PC-3 (cell line): ENCODE results near the gene INAFM2. TPM values are rescaled to one million over a fixed set of nuclear protein-coding genes. Genes with fewer than 3 reads are reported as not detected.

Source experiments
- ATAC-seq: fragments of 200-7000 bp; cut with Tn5 transposase; 2 replicates; pipeline ENCODE4 v1.9.1; 2020; ENCODE audit warnings: mild to moderate bottlenecking, moderate library complexity
- BruUV-seq: library from RNA; stranded (reverse); fragments of 400-500 nt; replicated peaks from 2 replicates; lab custom pipeline; 2021; lab: Mats Ljungman, UMichigan
- CTCF ChIA-PET: fragments of 300-600 bp; sonication (Branson Sonifier 250); formaldehyde crosslinking; loops from one replicate; lab custom pipeline; 2022; ENCODE audit warnings: antibody characterized with exemption; lab: Charles Lee
- POLR2A ChIA-PET: fragments of 300-600 bp; sonication (Branson Sonifier 250); formaldehyde crosslinking; loops from one replicate; lab custom pipeline; 2022; ENCODE audit warnings: antibody characterized with exemption; ENCODE audit not compliant: unreplicated experiment; lab: Charles Lee
- DNase-seq: peaks from one replicate; pipeline ENCODE4 v3.0.0-alpha.2; 2015
- H2AFZ ChIP-seq: fragments of 300-600 bp; sonication (generic); 2 replicates; pipeline ENCODE4 v1.6.0; 2016; ENCODE audit warnings: antibody characterized with exemption, low read length
- H3F3A ChIP-seq: fragments of 300-600 bp; sonication (generic); one replicate; pipeline ENCODE4 v1.6.0; 2017; ENCODE audit warnings: antibody characterized with exemption, low read length, control low read depth, mild to moderate bottlenecking; ENCODE audit not compliant: unreplicated experiment
- H3K27ac ChIP-seq: fragments of 300-600 bp; sonication (generic); 2 replicates; pipeline ENCODE4 v1.5.1; 2016; ENCODE audit warnings: mild to moderate bottlenecking, low read length
- H3K27me3 ChIP-seq: fragments of 300-600 bp; sonication (generic); 2 replicates; pipeline ENCODE4 v1.6.1; 2016; ENCODE audit warnings: low read length, mixed read lengths
- H3K36me3 ChIP-seq: fragments of 300-600 bp; sonication (generic); 2 replicates; pipeline ENCODE4 v1.6.1; 2016; ENCODE audit warnings: low read depth, mixed run types, low read length, mixed read lengths
- H3K4me1 ChIP-seq: fragments of 300-600 bp; sonication (generic); 2 replicates; pipeline ENCODE4 v1.5.1; 2016; ENCODE audit warnings: low read length; ENCODE audit not compliant: insufficient read depth
- H3K4me2 ChIP-seq: fragments of 300-600 bp; sonication (generic); 2 replicates; pipeline ENCODE4 v1.6.0; 2016; ENCODE audit warnings: low read length
- H3K4me3 ChIP-seq: fragments of 300-600 bp; sonication (generic); 2 replicates; pipeline ENCODE4 v1.5.1; 2016; ENCODE audit warnings: mild to moderate bottlenecking, low read length, mixed read lengths
- H3K79me2 ChIP-seq: fragments of 300-600 bp; sonication (generic); 2 replicates; pipeline ENCODE4 v1.6.1; 2017; ENCODE audit warnings: low read length, mixed read lengths
- H3K9ac ChIP-seq: fragments of 300-600 bp; sonication (generic); 2 replicates; pipeline ENCODE4 v1.6.0; 2016; ENCODE audit warnings: mild to moderate bottlenecking, low read length
- H3K9me2 ChIP-seq: fragments of 300-600 bp; sonication (generic); replicated peaks from 2 replicates; pipeline ENCODE4 v1.6.1; 2016; ENCODE audit warnings: mixed run types, low read length, mixed read lengths
- H3K9me3 ChIP-seq: fragments of 300-600 bp; sonication (generic); 2 replicates; pipeline ENCODE4 v1.6.1; 2016; ENCODE audit warnings: low read length, mixed read lengths
- H4K20me1 ChIP-seq: fragments of 300-600 bp; sonication (generic); 2 replicates; pipeline ENCODE4 v1.6.1; 2016; ENCODE audit warnings: low read length, mixed read lengths
- EZH2 ChIP-seq: fragments of 300-600 bp; sonication (generic); IDR thresholded peaks from one replicate; pipeline ENCODE4 v1.6.1; 2017; ENCODE audit warnings: antibody characterized with exemption, mild to moderate bottlenecking, low read length; ENCODE audit not compliant: unreplicated experiment
- EZH2phosphoT487 ChIP-seq: fragments of 300-600 bp; sonication (generic); IDR thresholded peaks from 2 replicates; pipeline ENCODE4 v1.6.1; 2018; ENCODE audit warnings: mild to moderate bottlenecking, antibody characterized with exemption, low read length, borderline replicate concordance
- intact Hi-C: fragments of 100-400 bp; cut with micrococcal nuclease; formaldehyde crosslinking; loops from 2 replicates; pipeline ENCODE4 v1.9.0; 2023
- total RNA-seq: library from RNA; depleted of rRNA; stranded (reverse); fragments of >200 nt; gene quantifications from 2 replicates; pipeline ENCODE4 v1.2.3, GENCODE V29; 2014
- TF ChIP-seq, protein P1 (sequence below): fragments of 300-600 bp; sonication (generic); conservative IDR thresholded peaks from 2 replicates; pipeline ENCODE4 v1.5.1; 2017; ENCODE audit warnings: antibody characterized with exemption, low read depth, mild to moderate bottlenecking, low read length

The INAFM2 gene
- total RNA-seq, 1 experiment from 2014 or later = 22.1 TPM

DNA sequence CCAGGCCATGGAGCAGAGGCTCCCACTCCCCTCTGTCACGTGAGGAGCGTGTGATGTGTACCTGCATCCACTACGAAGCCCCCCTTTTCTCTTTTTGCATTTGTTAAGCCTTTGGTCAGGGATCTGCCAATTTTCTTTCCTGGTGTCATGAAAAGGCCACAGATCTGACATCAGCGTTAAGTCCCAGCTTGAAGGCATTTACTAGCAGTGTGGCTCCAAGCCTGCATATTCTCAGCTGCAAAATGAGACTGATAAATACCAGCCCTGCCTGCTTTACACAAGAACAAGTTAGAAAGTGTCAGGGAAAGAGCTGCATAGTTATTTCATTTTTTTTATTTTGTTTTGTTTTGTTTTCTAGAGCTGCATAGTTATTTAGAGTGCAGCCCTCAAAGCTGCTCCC, 38.3 kb upstream of the INAFM2 start:
- no peaks in the 10 kb centered on the region for H3K36me3 ChIP-seq
- ChIA-PET POLR2A (no interaction called here), CTCF (interaction anchor here (0.5 kb wide), 1 partner anchor 112 kb away, joined by 3 read pairs; no protein-coding TSS in a partner anchor)
- H3K9ac ChIP-seq = no peak overlapping the region
- no peaks in the 10 kb centered on the region for H3K79me2 ChIP-seq
- DNase-seq (no peak), ATAC-seq (no peak)
- no peak overlapping the region for H3K27ac ChIP-seq
- H4K20me1 ChIP-seq = no peaks in the 10 kb centered on the region
- no peaks in the 10 kb centered on the region for H3K9me2 ChIP-seq
- no peaks in the 10 kb centered on the region for H3K27me3 ChIP-seq
- TF ChIP-seq, protein P1, sequence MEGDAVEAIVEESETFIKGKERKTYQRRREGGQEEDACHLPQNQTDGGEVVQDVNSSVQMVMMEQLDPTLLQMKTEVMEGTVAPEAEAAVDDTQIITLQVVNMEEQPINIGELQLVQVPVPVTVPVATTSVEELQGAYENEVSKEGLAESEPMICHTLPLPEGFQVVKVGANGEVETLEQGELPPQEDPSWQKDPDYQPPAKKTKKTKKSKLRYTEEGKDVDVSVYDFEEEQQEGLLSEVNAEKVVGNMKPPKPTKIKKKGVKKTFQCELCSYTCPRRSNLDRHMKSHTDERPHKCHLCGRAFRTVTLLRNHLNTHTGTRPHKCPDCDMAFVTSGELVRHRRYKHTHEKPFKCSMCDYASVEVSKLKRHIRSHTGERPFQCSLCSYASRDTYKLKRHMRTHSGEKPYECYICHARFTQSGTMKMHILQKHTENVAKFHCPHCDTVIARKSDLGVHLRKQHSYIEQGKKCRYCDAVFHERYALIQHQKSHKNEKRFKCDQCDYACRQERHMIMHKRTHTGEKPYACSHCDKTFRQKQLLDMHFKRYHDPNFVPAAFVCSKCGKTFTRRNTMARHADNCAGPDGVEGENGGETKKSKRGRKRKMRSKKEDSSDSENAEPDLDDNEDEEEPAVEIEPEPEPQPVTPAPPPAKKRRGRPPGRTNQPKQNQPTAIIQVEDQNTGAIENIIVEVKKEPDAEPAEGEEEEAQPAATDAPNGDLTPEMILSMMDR = no peak
- no peak for TF ChIP-seq EZH2phosphoT487
- TF ChIP-seq EZH2 = no peak
- no peaks in the 10 kb centered on the region for H3K4me1 ChIP-seq
- BruUV-seq = no TSS peak
- no peaks in the 10 kb centered on the region for H3F3A ChIP-seq
- no peak overlapping the region for H2AFZ ChIP-seq
- no peak overlapping the region for H3K4me3 ChIP-seq
- intact Hi-C loops = no loop called here
- H3K9me3 ChIP-seq = no peaks in the 10 kb centered on the region
- H3K4me2 ChIP-seq = no peak overlapping the region

DNA sequence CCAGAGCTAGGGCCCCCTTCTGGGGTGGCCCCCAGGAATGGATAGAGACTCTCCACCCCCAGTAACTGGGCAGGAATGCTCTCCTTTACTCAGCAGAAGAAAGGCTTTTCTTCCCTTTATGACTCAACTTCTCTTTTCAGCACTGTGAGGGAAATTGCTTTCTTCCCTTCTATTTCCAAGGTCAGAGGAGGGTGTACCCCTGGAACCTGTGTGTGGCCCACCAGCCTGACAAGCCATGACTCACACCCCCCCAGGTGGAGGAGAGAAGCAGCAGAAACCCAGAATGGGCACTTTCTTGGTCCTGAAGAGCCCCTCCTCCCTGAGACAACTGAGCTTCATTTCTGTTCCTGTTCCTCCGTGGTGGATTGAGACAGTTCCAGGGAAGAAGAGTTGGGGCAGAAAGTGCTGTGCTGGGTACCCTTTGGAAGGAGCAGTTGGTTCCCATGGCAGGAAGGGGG, 37.9 kb upstream of the INAFM2 start:
- no peak for TF ChIP-seq EZH2
- H3K4me1 ChIP-seq = no peaks in the 10 kb centered on the region
- H3K9me3 ChIP-seq = no peaks in the 10 kb centered on the region
- BruUV-seq = no TSS peak
- no peak overlapping the region for H2AFZ ChIP-seq
- ChIA-PET CTCF (interaction anchor here (0.5 kb wide), 1 partner anchor 112 kb away, joined by 3 read pairs; no protein-coding TSS in a partner anchor), POLR2A (no interaction called here)
- H3K4me2 ChIP-seq = no peak overlapping the region
- H3K27ac ChIP-seq = no peak overlapping the region
- no peak overlapping the region for H3K4me3 ChIP-seq
- H3K9ac ChIP-seq = no peak overlapping the region
- no peaks in the 10 kb centered on the region for H3K36me3 ChIP-seq
- no peak for DNase-seq
- H4K20me1 ChIP-seq = no peaks in the 10 kb centered on the region
- no peaks in the 10 kb centered on the region for H3K27me3 ChIP-seq
- H3K9me2 ChIP-seq = no peaks in the 10 kb centered on the region
- no peaks in the 10 kb centered on the region for H3F3A ChIP-seq
- no peaks in the 10 kb centered on the region for H3K79me2 ChIP-seq
- intact Hi-C loops = no loop called here
- ATAC-seq = no peak

DNA sequence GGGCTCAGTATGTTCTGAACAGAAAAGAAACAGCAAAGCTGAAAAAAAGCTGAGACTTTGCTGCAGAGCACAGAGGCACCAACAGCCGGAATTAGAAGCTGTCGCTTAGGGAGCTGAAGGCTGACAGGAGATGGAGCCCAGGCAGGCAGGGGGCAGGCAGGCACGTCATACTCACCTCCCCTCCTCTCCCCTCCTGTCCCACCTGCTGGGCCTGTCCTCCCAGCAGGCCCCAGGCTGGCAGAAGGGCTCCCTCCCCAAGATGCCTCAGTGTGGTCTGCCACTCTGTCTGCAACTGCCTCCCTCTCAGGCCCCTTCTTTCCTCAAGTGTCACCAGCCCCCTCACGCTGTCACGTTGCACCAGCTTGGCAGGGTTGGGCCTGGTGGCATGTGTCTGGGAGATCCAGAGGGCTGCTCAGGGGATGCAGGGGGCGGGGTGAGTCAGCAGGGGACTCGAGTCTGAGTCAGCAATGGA, 37.4 kb upstream of the INAFM2 start:
- Histone ChIP-seq H3K27me3 (no peaks in the 10 kb centered on the region), H3F3A (no peaks in the 10 kb centered on the region), H3K79me2 (no peaks in the 10 kb centered on the region), H3K4me1 (no peaks in the 10 kb centered on the region; the same call in 1 of the 2 replicates), H3K9me3 (no peaks in the 10 kb centered on the region), H3K9me2 (no peaks in the 10 kb centered on the region), H4K20me1 (no peaks in the 10 kb centered on the region), H3K4me3 (no peak overlapping the region), H2AFZ (no peak overlapping the region), H3K36me3 (no peaks in the 10 kb centered on the region), H3K27ac (no peak overlapping the region), H3K4me2 (no peak overlapping the region), H3K9ac (no peak overlapping the region)
- ChIA-PET POLR2A (no interaction called here), CTCF (no interaction called here)
- ATAC-seq (no peak), DNase-seq (no peak)
- intact Hi-C loops = no loop called here
- no TSS peak for BruUV-seq
- TF ChIP-seq EZH2phosphoT487 = no peak
- no peak for TF ChIP-seq EZH2
- TF ChIP-seq, protein P1 = no peak
